HL-60 (cell line): ENCODE results near the gene PGLYRP1.

Experiments
- POLR2AphosphoS5 ChIP-seq: IDR thresholded peaks from 2 replicates; pipeline ENCODE4 v1.6.1; 2012; ENCODE audit warnings: low read depth
- TF ChIP-seq, protein P1 (sequence below): IDR thresholded peaks from one replicate; pipeline ENCODE4 v1.5.1; 2011; ENCODE audit warnings: low read length, control low read depth, inconsistent platforms; ENCODE audit not compliant: insufficient read depth

- TF ChIP-seq POLR2AphosphoS5 = no peak
- TF ChIP-seq, protein P1, sequence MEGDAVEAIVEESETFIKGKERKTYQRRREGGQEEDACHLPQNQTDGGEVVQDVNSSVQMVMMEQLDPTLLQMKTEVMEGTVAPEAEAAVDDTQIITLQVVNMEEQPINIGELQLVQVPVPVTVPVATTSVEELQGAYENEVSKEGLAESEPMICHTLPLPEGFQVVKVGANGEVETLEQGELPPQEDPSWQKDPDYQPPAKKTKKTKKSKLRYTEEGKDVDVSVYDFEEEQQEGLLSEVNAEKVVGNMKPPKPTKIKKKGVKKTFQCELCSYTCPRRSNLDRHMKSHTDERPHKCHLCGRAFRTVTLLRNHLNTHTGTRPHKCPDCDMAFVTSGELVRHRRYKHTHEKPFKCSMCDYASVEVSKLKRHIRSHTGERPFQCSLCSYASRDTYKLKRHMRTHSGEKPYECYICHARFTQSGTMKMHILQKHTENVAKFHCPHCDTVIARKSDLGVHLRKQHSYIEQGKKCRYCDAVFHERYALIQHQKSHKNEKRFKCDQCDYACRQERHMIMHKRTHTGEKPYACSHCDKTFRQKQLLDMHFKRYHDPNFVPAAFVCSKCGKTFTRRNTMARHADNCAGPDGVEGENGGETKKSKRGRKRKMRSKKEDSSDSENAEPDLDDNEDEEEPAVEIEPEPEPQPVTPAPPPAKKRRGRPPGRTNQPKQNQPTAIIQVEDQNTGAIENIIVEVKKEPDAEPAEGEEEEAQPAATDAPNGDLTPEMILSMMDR = no peak
These were observed 26.7 kb upstream of the PGLYRP1 start for GRCh38 chr19:46049597-46049996.
